ENCODE results near the gene AK2. TPM values are rescaled to one million over a fixed set of nuclear protein-coding genes. Genes with fewer than 3 reads are reported as not detected.
"Not testable (repeated sequence)": the region's sequence is repeated elsewhere in the genome, so short reads cannot be mapped to it uniquely, and the experiment has no call there.

AK2 gene
- total RNA-seq, 3 donors from 2014 or later, result 147 to 228 (median 186) TPM

DNA sequence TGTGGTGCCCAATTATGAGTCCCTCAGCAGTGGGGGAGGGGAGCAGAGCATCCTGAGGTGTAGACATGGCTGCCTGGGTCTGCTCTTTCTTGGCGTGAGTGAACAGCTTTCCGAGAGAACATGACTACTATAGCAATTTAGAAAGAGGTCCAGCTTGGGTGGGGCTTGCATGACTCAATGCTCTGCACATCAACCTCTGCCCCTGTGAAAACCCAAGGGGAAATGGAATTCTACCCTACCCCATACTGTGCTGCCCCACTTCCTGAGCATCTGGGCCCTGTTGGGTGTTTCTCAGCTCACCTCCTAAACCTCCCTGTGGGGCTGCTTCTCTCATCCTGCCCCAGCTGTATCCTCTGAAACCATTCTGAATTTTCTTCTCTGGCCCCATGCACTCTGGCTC, 36.0 kb upstream of the AK2 start:
- peak; percentile 18 for ATAC-seq
- no peaks in the 10 kb centered on the region for H3K9me3 ChIP-seq
- TF ChIP-seq, protein P1, sequence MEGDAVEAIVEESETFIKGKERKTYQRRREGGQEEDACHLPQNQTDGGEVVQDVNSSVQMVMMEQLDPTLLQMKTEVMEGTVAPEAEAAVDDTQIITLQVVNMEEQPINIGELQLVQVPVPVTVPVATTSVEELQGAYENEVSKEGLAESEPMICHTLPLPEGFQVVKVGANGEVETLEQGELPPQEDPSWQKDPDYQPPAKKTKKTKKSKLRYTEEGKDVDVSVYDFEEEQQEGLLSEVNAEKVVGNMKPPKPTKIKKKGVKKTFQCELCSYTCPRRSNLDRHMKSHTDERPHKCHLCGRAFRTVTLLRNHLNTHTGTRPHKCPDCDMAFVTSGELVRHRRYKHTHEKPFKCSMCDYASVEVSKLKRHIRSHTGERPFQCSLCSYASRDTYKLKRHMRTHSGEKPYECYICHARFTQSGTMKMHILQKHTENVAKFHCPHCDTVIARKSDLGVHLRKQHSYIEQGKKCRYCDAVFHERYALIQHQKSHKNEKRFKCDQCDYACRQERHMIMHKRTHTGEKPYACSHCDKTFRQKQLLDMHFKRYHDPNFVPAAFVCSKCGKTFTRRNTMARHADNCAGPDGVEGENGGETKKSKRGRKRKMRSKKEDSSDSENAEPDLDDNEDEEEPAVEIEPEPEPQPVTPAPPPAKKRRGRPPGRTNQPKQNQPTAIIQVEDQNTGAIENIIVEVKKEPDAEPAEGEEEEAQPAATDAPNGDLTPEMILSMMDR (IDR thresholded peaks at IDR 0.05), result no peak
- DNase-seq, result no peak
- H3K4me3 ChIP-seq, result no peak overlapping the region
- no peaks in the 10 kb centered on the region for H3K36me3 ChIP-seq (ENCODE audit: low read depth)
- intact Hi-C loops (cut with DNase I, micrococcal nuclease), result no loop called here
- H3K4me1 ChIP-seq (ENCODE audit: low read depth), result no peaks in the 10 kb centered on the region

DNA sequence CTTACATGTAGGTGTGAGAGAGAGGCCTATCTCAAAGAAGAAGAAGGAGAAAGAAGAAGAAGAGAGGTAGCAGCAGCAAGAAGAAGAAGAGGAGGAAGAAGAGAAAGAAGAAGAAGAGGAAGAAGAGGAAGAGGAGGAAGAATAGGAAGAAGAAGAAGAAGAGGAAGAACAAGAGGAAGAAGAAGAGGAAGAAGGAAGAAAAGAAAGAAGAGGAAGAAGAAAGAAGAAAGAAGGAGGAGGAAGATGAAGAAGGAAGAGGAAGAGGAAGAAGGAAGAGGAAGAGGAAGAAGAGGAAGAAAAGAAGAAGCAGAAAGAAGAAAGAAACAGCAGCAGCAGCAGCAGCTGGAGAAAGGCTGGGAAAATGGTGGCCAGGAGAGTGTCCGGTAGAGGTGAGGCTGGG, 33.9 kb upstream of the AK2 start:
- no peaks in the 10 kb centered on the region for H3K36me3 ChIP-seq (ENCODE audit: low read depth)
- intact Hi-C loops (cut with DNase I, micrococcal nuclease), result no loop called here
- ATAC-seq (no peak), DNase-seq (no peak)
- H3K4me1 ChIP-seq (ENCODE audit: low read depth), result no peaks in the 10 kb centered on the region
- TF ChIP-seq, protein P1 (IDR thresholded peaks at IDR 0.05), result no peak
- H3K9me3 ChIP-seq, result peaks cover 9% of the 10 kb centered on the region
- H3K4me3 ChIP-seq, result no peak overlapping the region

DNA sequence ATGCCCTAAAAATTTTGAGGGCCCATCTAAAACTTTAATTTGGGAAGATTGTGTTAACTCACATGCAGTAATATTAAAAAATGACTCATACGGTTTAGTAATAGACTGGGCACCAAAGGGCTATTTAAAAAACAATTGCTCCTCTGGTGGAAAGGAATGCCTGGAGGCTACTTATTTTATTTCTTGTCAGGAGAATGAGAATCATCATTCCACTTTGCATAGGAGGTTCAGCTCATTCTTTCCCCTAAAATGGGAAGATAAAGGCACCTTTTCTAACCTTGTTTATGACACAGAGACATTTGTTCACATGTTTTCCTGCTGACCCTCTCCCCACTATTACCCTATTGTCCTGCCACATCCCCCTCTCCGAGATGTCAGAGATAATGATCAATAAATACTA, 31.4 kb upstream of the AK2 start:
- H3K4me1 ChIP-seq (ENCODE audit: low read depth); intact Hi-C loops (cut with DNase I, micrococcal nuclease): not testable (repeated sequence)

DNA sequence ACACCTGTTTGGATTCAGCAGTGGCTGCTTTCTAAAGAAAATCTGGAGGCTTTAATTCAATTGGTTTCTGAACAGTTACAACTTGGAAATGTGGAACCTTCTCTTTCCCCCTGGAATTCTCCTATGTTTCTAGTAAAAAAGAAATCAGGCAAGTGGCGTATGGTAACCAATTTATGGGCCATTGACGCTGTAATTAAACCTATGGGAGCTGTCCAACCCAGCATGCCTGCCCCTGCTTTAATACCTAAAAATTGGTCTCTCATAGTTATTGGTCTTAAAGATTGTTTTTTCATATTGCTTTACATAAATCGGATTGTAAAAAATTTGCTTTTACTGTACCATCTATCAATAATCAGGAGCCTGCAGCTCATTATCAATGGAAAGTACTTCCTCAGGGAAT, 29.8 kb upstream of the AK2 start:
- H3K36me3 ChIP-seq (ENCODE audit: low read depth); DNase-seq; H3K4me3 ChIP-seq; intact Hi-C loops (cut with DNase I, micrococcal nuclease); H3K4me1 ChIP-seq (ENCODE audit: low read depth); ATAC-seq: not testable (repeated sequence)
- peaks cover 47% of the 10 kb centered on the region for H3K9me3 ChIP-seq

More for the DNA sequence above, 31.4 kb upstream of the AK2 start:
- H3K9me3 ChIP-seq, result peaks cover 34% of the 10 kb centered on the region
- DNase-seq; H3K36me3 ChIP-seq (ENCODE audit: low read depth); H3K4me3 ChIP-seq; ATAC-seq: not testable (repeated sequence)

DNA sequence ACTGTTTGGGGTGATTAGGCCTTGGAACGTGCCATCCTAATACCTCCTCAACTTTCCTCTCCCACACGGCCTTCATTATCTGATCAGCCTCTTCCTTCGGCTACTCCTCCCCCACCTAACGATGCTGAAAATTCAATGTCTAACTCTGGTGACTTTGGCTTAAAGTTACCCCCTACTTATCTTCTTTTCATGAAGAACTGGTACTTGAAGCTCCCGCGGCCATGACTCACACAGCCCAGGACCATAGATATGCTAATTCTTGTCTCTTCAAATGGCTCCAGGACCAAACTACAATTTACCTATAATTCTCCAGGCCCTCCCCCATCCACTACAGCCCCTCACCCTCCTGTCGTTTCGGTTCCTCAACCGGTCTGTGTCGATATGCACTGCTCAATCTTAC, 28.6 kb upstream of the AK2 start:
- DNase-seq (no peak), ATAC-seq (no peak)
- no peaks in the 10 kb centered on the region for H3K36me3 ChIP-seq (ENCODE audit: low read depth)
- TF ChIP-seq, protein P1 (IDR thresholded peaks at IDR 0.05), result no peak
- H3K4me3 ChIP-seq, result no peak overlapping the region
- peaks cover 47% of the 10 kb centered on the region for H3K9me3 ChIP-seq
- H3K4me1 ChIP-seq (ENCODE audit: low read depth), result no peaks in the 10 kb centered on the region
- intact Hi-C loops (cut with DNase I, micrococcal nuclease), result no loop called here

DNA sequence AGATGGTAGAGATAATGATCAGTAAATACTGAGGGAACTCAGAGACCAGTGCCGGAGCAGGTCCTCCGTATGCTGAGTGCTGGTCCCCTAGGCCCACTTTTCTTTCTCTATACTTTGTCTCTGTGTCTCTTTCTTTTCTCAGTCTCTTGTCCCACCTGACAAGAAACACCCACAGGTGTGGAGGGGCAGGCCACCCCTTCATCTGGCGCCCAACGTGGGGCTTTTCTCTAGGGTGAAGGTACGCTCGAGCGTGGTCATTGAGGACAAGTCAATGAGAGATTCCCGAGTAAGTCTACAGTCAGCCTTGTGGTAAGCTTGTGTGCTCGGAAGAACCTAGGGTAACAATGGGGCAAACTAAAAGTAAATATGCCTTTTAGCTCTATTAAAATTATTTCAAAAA, 27.6 kb upstream of the AK2 start:
- H3K36me3 ChIP-seq (ENCODE audit: low read depth); intact Hi-C loops (cut with DNase I, micrococcal nuclease); ATAC-seq; H3K4me3 ChIP-seq; H3K4me1 ChIP-seq (ENCODE audit: low read depth): not testable (repeated sequence)
- H3K9me3 ChIP-seq, result peaks cover 47% of the 10 kb centered on the region
- peak in 1 of 3 donors; percentile 33 for DNase-seq

DNA sequence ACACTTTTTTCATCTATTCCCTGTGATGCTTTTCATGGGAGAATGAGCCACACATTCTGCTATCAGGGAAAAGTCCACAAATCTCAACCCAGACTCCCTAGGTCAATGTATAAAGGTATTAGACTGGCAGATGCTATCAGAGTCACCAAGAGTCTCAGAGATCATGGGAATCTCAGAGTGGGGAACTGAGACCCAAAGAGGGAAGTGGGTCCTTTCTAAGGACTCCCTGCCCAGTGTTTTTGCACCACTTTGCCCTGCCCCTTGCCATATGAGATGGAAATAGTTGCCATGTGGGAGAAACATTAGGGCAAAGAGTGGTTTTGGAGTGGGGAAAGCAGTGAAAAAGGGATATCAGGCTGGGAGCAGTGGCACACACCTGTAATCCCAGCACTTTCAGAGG, 25.2 kb upstream of the AK2 start:
- TF ChIP-seq, protein P1 (IDR thresholded peaks at IDR 0.05), result no peak
- intact Hi-C loops (cut with DNase I, micrococcal nuclease), result no loop called here
- Histone ChIP-seq H3K4me3 (no peak overlapping the region), H3K36me3 (ENCODE audit: low read depth) (no peaks in the 10 kb centered on the region), H3K9me3 (peaks cover 47% of the 10 kb centered on the region), H3K4me1 (ENCODE audit: low read depth) (peaks cover 9% of the 10 kb centered on the region)
- DNase-seq (no peak), ATAC-seq (no peak)
